ENCODE measurements around the gene S100A6.

The S100A6 gene

GRCh38 chr1:153540394-153541361, 4.9 kb upstream of the S100A6 start, which contains the start of gene S100A5:
TSS of gene S100A5 (minus strand) at chr1:153540934. CDS start at chr1:153540191, 743 bp downstream.
- Histone ChIP-seq H3K18ac (ENCODE audit: low read depth in 1 of 2, low read length in 2 of 2) (peak within 1 kb of the TSS; percentile 40 to 67), H3K27ac (ENCODE audit: low read length, poor library complexity, severe bottlenecking) (peak within 1 kb of the TSS; percentile 92), H4K91ac (ENCODE audit: low read length) (peak within 1 kb of the TSS; percentile 64), H3K9me3 (ENCODE audit: control insufficient read depth, low read length) (no peaks in the 10 kb centered on the region), H3K4ac (ENCODE audit: low read depth in 1 of 2, low read length in 2 of 2) (peak within 1 kb of the TSS; percentile 28 to 52), H3K4me3 (ENCODE audit: insufficient read depth in 1 of 2, low read depth in 1 of 2, low read length in 2 of 2) (peak within 1 kb of the TSS in 1 of 2 experiments; percentile 3), H3K14ac (ENCODE audit: low read length in 2 of 2) (no peak within 1 kb of the TSS), H2BK15ac (ENCODE audit: low read depth, poor library complexity, severe bottlenecking) (peak within 1 kb of the TSS; percentile 94), H2BK5ac (ENCODE audit: low read depth, low read length, poor library complexity, severe bottlenecking) (peak within 1 kb of the TSS; percentile 86), H3K4me1 (ENCODE audit: control insufficient read depth, insufficient read depth, low read depth, low read length) (peaks cover 58% of the 10 kb centered on the region), H2BK12ac (ENCODE audit: low read length in 2 of 2) (peak within 1 kb of the TSS; percentile 29 to 45), H2BK120ac (ENCODE audit: low read depth, low read length) (peak within 1 kb of the TSS; percentile 69), H3K79me1 (replicated peaks; ENCODE audit: low read length, poor library complexity, severe bottlenecking) (peaks cover 2% of the 10 kb centered on the region), H3K23ac (ENCODE audit: low read length in 2 of 2) (no peak within 1 kb of the TSS), H2AFZ (ENCODE audit: low read depth, low read length) (no peak within 1 kb of the TSS), H3K36me3 (ENCODE audit: control insufficient read depth in 1 of 2, insufficient read depth in 2 of 2, low read depth in 1 of 2, low read length in 2 of 2) (peaks cover 12 to 25% of the 10 kb centered on the region in 2 experiments), H3K9ac (ENCODE audit: low read length) (peak within 1 kb of the TSS; percentile 95), H4K8ac (ENCODE audit: low read length) (peak within 1 kb of the TSS; percentile 45), H3K4me2 (ENCODE audit: low read length, poor library complexity, severe bottlenecking) (peak within 1 kb of the TSS; percentile 7), H2AK5ac (ENCODE audit: low read length, severe bottlenecking) (peak within 1 kb of the TSS; percentile 99), H3K27me3 (ENCODE audit: control insufficient read depth in 1 of 2, insufficient read depth in 1 of 2, low read length in 2 of 2) (no peaks in the 10 kb centered on the region)
- no peak for DNase-seq
- 70% methylated on average over 11 of the region's 11 CpGs for WGBS

DNA sequence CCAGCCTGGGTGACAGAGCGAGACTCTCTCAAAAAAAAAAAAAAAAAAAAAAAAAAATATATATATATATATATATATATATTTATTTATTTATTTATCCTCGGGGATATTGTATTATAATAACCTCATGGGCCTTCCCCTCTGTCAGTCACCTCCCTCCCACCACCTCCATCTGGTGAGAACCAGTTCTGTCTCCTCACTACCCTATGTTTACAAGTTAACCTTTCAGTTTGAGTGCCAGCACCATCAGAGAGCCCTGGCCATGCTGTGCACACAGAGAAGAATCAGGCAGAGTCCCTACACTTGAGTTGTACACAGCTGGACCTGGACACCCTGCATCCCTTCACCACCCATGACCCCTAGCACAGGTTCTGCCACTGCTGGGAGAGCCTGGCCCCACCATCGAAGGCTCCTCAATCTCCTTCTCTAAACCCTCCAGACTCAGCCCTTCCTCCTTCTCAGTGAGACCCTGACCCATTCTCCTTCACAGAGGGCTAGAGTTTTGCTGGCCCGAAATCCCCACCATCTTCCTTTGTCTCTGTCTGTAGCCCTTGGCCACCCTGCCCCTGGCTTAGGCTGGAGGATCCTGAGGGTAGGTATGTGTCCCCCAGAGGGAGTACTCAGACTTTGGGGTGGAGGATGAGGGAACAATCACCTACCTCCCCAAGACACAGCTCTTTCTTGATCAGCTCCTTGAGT, 3.8 kb upstream of the S100A6 start:
- H4K8ac ChIP-seq (ENCODE audit: low read length): no peak overlapping the region
- H3K4me3 ChIP-seq (ENCODE audit: insufficient read depth in 1 of 2, low read depth in 1 of 2, low read length in 2 of 2): no peak overlapping the region
- no peak overlapping the region for H3K4me2 ChIP-seq (ENCODE audit: low read length, poor library complexity, severe bottlenecking)
- H3K18ac ChIP-seq (ENCODE audit: low read depth in 1 of 2, low read length in 2 of 2): peak overlapping the region in 1 of 2 experiments; percentile 26
- H3K14ac ChIP-seq (ENCODE audit: low read length in 2 of 2): peak overlapping the region in 1 of 2 experiments; percentile 53
- H3K27ac ChIP-seq (ENCODE audit: low read length, poor library complexity, severe bottlenecking): peak overlapping the region; percentile 92
- peak overlapping the region in 1 of 2 experiments; percentile 37 for H2BK12ac ChIP-seq (ENCODE audit: low read length in 2 of 2)
- peaks cover 2% of the 10 kb centered on the region for H3K79me1 ChIP-seq (replicated peaks; ENCODE audit: low read length, poor library complexity, severe bottlenecking)
- DNase-seq: no peak
- WGBS: 100% methylated on average over 2 of the region's 4 CpGs
- no peaks in the 10 kb centered on the region for H3K9me3 ChIP-seq (ENCODE audit: control insufficient read depth, low read length)
- peaks cover 17 to 28% of the 10 kb centered on the region in 2 experiments for H3K36me3 ChIP-seq (ENCODE audit: control insufficient read depth in 1 of 2, insufficient read depth in 2 of 2, low read depth in 1 of 2, low read length in 2 of 2)
- H3K9ac ChIP-seq (ENCODE audit: low read length): no peak overlapping the region
- H2BK15ac ChIP-seq (ENCODE audit: low read depth, poor library complexity, severe bottlenecking): no peak overlapping the region
- H2AK5ac ChIP-seq (ENCODE audit: low read length, severe bottlenecking): peak overlapping the region; percentile 99
- no peak overlapping the region for H2BK5ac ChIP-seq (ENCODE audit: low read depth, low read length, poor library complexity, severe bottlenecking)
- H3K4me1 ChIP-seq (ENCODE audit: control insufficient read depth, insufficient read depth, low read depth, low read length): peaks cover 56% of the 10 kb centered on the region
- H3K27me3 ChIP-seq (ENCODE audit: control insufficient read depth in 1 of 2, insufficient read depth in 1 of 2, low read length in 2 of 2): no peaks in the 10 kb centered on the region
- H2BK120ac ChIP-seq (ENCODE audit: low read depth, low read length): no peak overlapping the region
- no peak overlapping the region for H4K91ac ChIP-seq (ENCODE audit: low read length)
- peak overlapping the region in 1 of 2 experiments; percentile 21 for H3K4ac ChIP-seq (ENCODE audit: low read depth in 1 of 2, low read length in 2 of 2)
- no peak overlapping the region for H3K23ac ChIP-seq (ENCODE audit: low read length in 2 of 2)
- H2AFZ ChIP-seq (ENCODE audit: low read depth, low read length): no peak overlapping the region

- Histone ChIP-seq H2BK5ac (ENCODE audit: low read depth, low read length, poor library complexity, severe bottlenecking) (no peak overlapping the region), H3K4me1 (ENCODE audit: control insufficient read depth, insufficient read depth, low read depth, low read length) (peaks cover 60% of the 10 kb centered on the region), H3K14ac (ENCODE audit: low read length in 2 of 2) (no peak overlapping the region), H2BK120ac (ENCODE audit: low read depth, low read length) (no peak overlapping the region), H2BK15ac (ENCODE audit: low read depth, poor library complexity, severe bottlenecking) (peak overlapping the region; percentile 29), H3K27me3 (ENCODE audit: control insufficient read depth in 1 of 2, insufficient read depth in 1 of 2, low read length in 2 of 2) (no peaks in the 10 kb centered on the region), H3K4ac (ENCODE audit: low read depth in 1 of 2, low read length in 2 of 2) (peak overlapping the region in 1 of 2 experiments; percentile 19), H4K91ac (ENCODE audit: low read length) (peak overlapping the region; percentile 23), H3K36me3 (ENCODE audit: control insufficient read depth in 1 of 2, insufficient read depth in 2 of 2, low read depth in 1 of 2, low read length in 2 of 2) (peaks cover 17 to 23% of the 10 kb centered on the region in 2 experiments), H3K18ac (ENCODE audit: low read depth in 1 of 2, low read length in 2 of 2) (peak overlapping the region in 1 of 2 experiments; percentile 58), H2AFZ (ENCODE audit: low read depth, low read length) (no peak overlapping the region), H3K23ac (ENCODE audit: low read length in 2 of 2) (no peak overlapping the region), H3K4me2 (ENCODE audit: low read length, poor library complexity, severe bottlenecking) (no peak overlapping the region), H3K9me3 (ENCODE audit: control insufficient read depth, low read length) (no peaks in the 10 kb centered on the region), H2AK5ac (ENCODE audit: low read length, severe bottlenecking) (peak overlapping the region; percentile 80), H3K79me1 (replicated peaks; ENCODE audit: low read length, poor library complexity, severe bottlenecking) (peaks cover 2% of the 10 kb centered on the region), H3K9ac (ENCODE audit: low read length) (peak overlapping the region; percentile 50), H4K8ac (ENCODE audit: low read length) (peak overlapping the region; percentile 27), H3K4me3 (ENCODE audit: insufficient read depth in 1 of 2, low read depth in 1 of 2, low read length in 2 of 2) (no peak overlapping the region), H3K27ac (ENCODE audit: low read length, poor library complexity, severe bottlenecking) (no peak overlapping the region), H2BK12ac (ENCODE audit: low read length in 2 of 2) (peak overlapping the region; percentile 69 to 75)
- no peak for DNase-seq
- WGBS: 44% methylated on average over 5 of the region's 6 CpGs
These were observed 2.6 kb upstream of the S100A6 start for GRCh38 chr1:153538315-153538821.

All from mesenchymal stem cell (in vitro differentiated cells and primary cell).